AG04450 (cell line): ENCODE data around the gene ADAMTS2. TPM values are rescaled to one million over a fixed set of nuclear protein-coding genes. Genes with fewer than 3 reads are reported as not detected.

Experiments used
- CTCF ChIA-PET: fragments of 300-600, 350-600 bp; formaldehyde crosslinking; extraction: SDS; loops from one replicate; lab custom pipeline; 2022; ENCODE audit warnings: antibody characterized with exemption, inconsistent platforms; lab: Charles Lee
- POLR2A ChIA-PET: fragments of 350-600 bp; formaldehyde crosslinking; extraction: SDS; loops from one replicate; lab custom pipeline; 2021; ENCODE audit warnings: antibody characterized with exemption, inconsistent platforms; lab: Yijun Ruan, JAX
- DNase-seq: peaks from one replicate; pipeline ENCODE4 v3.0.0-alpha.2; 2011; ENCODE audit warnings: low read depth, low spot score
- H3K27ac ChIP-seq: one replicate; pipeline ENCODE4 v1.5.1; 2012; ENCODE audit warnings: low read depth, low read length, control low read depth
- H3K27me3 ChIP-seq: one replicate; pipeline ENCODE4 v1.6.0; 2012; ENCODE audit warnings: low read length; ENCODE audit not compliant: control insufficient read depth, insufficient read depth
- H3K4me3 ChIP-seq: 2 replicates; pipeline ENCODE4 v1.5.1; 2011; ENCODE audit warnings: mild to moderate bottlenecking, low read depth, low read length, control low read depth
- H3K9me3 ChIP-seq: 2 replicates; pipeline ENCODE4 v1.5.1; 2012; ENCODE audit warnings: low read length; ENCODE audit not compliant: control insufficient read depth, insufficient read depth
- CTCF ChIP-seq: IDR thresholded peaks from 2 replicates; pipeline ENCODE4 v1.5.1; 2011; ENCODE audit warnings: low read depth, low read length, control low read depth, inconsistent platforms
- polyA plus RNA-seq: library from polyadenylated mRNA; depleted of rRNA; stranded (reverse); fragments of >200 nt; gene quantifications from 2 replicates; pipeline ENCODE4 v1.2.3, GENCODE V29; 2011

The ADAMTS2 gene
- polyA plus RNA-seq, 1 experiment = 22.6 TPM

DNA sequence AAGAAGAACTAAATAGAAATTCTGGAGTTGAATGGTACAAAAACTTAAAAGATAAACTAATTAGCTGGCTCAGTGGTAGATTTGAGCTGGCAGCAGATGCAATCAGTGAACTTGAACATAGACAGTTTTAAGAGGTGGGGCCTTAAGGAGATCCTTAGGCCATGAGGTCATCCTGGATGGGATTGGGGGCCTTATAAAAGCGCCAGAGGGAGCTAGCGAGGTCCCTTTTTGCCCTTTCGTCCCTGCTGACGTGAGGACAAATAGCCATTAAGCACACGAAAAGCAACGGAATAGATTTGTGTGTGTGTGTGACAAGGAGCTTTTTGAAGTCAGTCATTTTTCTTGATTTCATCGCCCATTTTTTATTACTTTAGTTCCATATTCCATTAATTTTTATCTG is 201.8 kb downstream of the ADAMTS2 start:
- Histone ChIP-seq H3K4me3 (no peak overlapping the region), H3K9me3 (peaks cover 20% of the 10 kb centered on the region), H3K27me3 (no peaks in the 10 kb centered on the region), H3K27ac (peak overlapping the region; percentile 57)
- DNase-seq = no peak
- no peak for TF ChIP-seq CTCF
- ChIA-PET CTCF (interaction anchor here (0.6 to 1.6 kb wide), 7 partner anchors 16 to 350 kb away, joined by 3 to 7 read pairs (median 4); no protein-coding TSS in a partner anchor), POLR2A (interaction anchor here (0.6 kb wide), 1 partner anchor 11 kb away, joined by 5 read pairs; no protein-coding TSS in a partner anchor)

- Histone ChIP-seq H3K9me3 (peaks cover 22% of the 10 kb centered on the region), H3K4me3 (no peak overlapping the region), H3K27me3 (no peaks in the 10 kb centered on the region)
Observed at GRCh38 chr5:179142434-179143198, 202.6 kb downstream of the ADAMTS2 start.

DNA sequence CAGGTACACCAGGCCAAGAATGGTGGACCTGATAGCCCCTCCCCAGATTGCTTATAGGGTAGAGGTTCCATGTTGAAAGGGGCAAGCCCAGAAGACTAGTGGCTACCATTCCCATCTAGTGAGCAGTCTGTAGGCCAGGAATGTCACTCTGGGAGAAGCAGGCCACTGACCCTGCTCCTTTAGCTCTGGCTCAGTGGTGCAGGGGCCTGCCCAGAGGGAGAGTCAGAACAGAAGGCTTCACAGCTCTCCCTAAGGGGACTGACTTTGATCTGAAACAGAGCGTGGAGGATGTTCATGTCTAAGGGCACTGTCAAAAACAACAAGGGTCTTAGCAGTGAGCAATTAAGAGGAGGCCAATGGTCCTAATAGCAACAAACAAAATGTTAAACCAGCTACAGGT is 203.4 kb downstream of the ADAMTS2 start:
- Histone ChIP-seq H3K27me3 (no peaks in the 10 kb centered on the region), H3K27ac (no peak overlapping the region), H3K9me3 (peaks cover 29% of the 10 kb centered on the region), H3K4me3 (no peak overlapping the region)
- CTCF ChIA-PET = interaction anchor here (0.6 to 2.0 kb wide), 2 partner anchors 26 to 352 kb away, joined by 3 to 6 read pairs; no protein-coding TSS in a partner anchor
- POLR2A ChIA-PET = no interaction called here
- no peak for DNase-seq
- no peak for TF ChIP-seq CTCF

More at GRCh38 chr5:179142434-179143198, 202.6 kb downstream of the ADAMTS2 start:
- ChIA-PET CTCF (interaction anchor here (0.6 to 2.0 kb wide), 4 partner anchors 25 to 351 kb away, joined by 3 to 6 read pairs (median 4); no protein-coding TSS in a partner anchor), POLR2A (interaction anchor here (0.6 kb wide), 1 partner anchor 10 kb away, joined by 5 read pairs; no protein-coding TSS in a partner anchor)
- TF ChIP-seq CTCF = no peak
- H3K27ac ChIP-seq = peak overlapping the region; percentile 57
- DNase-seq = peak; percentile 16

- H3K4me3 ChIP-seq = no peak overlapping the region
- H3K27me3 ChIP-seq = no peaks in the 10 kb centered on the region
- TF ChIP-seq CTCF = no peak
- POLR2A ChIA-PET = no interaction called here
- no peak overlapping the region for H3K27ac ChIP-seq
- H3K9me3 ChIP-seq = peaks cover 39% of the 10 kb centered on the region
- DNase-seq = no peak
- CTCF ChIA-PET = no interaction called here
Observed at GRCh38 chr5:179140293-179140692, 205.0 kb downstream of the ADAMTS2 start.

DNA sequence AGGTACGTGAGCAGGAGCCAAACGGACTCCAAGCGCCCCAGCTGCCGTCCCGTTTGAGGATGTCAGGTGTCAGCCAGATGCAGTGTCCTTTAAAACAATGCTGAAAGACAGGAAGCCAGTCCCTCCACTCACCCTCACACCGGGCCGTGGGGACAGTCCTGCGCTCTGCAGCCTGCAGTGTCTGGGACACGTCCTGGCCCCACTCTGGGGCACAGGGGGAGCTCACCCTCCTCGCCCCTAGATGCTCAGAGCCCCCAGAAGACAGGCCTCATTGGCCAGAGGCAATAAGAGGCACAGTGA is 205.4 kb downstream of the ADAMTS2 start:
- Histone ChIP-seq H3K4me3 (no peak overlapping the region), H3K9me3 (peaks cover 43% of the 10 kb centered on the region), H3K27ac (no peak overlapping the region), H3K27me3 (no peaks in the 10 kb centered on the region)
- DNase-seq = no peak
- POLR2A ChIA-PET = no interaction called here
- CTCF ChIA-PET = no interaction called here
- no peak for TF ChIP-seq CTCF
